ENCODE results near the gene MIEF1. TPM values are rescaled to one million over a fixed set of nuclear protein-coding genes. Genes with fewer than 3 reads are reported as not detected.
"Not testable (repeated sequence)": the region's sequence is repeated elsewhere in the genome, so short reads cannot be mapped to it uniquely, and the experiment has no call there.

MIEF1 gene
- total RNA-seq, 2 donors from 2014 or later, result 14.4 to 22.1 TPM

DNA sequence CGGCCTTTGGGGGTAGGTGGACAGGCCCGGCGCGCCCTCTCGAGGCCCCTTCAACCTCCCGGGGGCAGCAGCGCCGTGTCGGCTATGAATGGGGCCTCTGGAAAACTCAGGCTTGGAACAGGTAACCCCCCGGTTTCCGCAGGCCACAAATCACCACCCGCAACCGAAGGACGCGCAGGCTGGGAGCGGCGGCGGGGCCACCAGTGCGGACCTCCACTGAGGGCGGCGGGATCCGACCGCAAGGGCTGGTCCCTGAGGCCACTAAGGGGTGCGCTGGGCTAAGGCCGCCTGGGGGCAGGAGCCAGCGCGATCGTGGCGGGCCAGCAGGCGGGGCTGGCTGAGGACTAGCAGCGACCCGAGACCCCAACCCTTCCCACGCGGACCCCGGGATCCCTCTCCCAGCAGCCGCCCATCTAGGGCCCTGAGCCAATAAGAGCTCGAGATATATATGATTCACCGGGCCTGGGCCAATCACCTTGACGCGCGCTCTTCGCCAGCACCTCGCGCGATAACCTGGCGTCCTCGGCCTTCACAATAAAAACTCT is 17.7 kb downstream of the MIEF1 start:
- peaks cover 0 to 48% of the 10 kb centered on the region in 2 donors for H3K4me1 ChIP-seq
- peaks cover 60% of the 10 kb centered on the region for H3K36me3 ChIP-seq
- TF ChIP-seq, protein P1, sequence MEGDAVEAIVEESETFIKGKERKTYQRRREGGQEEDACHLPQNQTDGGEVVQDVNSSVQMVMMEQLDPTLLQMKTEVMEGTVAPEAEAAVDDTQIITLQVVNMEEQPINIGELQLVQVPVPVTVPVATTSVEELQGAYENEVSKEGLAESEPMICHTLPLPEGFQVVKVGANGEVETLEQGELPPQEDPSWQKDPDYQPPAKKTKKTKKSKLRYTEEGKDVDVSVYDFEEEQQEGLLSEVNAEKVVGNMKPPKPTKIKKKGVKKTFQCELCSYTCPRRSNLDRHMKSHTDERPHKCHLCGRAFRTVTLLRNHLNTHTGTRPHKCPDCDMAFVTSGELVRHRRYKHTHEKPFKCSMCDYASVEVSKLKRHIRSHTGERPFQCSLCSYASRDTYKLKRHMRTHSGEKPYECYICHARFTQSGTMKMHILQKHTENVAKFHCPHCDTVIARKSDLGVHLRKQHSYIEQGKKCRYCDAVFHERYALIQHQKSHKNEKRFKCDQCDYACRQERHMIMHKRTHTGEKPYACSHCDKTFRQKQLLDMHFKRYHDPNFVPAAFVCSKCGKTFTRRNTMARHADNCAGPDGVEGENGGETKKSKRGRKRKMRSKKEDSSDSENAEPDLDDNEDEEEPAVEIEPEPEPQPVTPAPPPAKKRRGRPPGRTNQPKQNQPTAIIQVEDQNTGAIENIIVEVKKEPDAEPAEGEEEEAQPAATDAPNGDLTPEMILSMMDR (IDR thresholded peaks at IDR 0.05), result peak; percentile 9 to 75
- H3K4me3 ChIP-seq, result peak overlapping the region; percentile 100
- peak; percentile 99 for DNase-seq (ENCODE audit: low spot score)
- no peaks in the 10 kb centered on the region for H3K27me3 ChIP-seq
- peak overlapping the region; percentile 99 to 100 for H3K27ac ChIP-seq
- no peaks in the 10 kb centered on the region for H3K9me3 ChIP-seq

DNA sequence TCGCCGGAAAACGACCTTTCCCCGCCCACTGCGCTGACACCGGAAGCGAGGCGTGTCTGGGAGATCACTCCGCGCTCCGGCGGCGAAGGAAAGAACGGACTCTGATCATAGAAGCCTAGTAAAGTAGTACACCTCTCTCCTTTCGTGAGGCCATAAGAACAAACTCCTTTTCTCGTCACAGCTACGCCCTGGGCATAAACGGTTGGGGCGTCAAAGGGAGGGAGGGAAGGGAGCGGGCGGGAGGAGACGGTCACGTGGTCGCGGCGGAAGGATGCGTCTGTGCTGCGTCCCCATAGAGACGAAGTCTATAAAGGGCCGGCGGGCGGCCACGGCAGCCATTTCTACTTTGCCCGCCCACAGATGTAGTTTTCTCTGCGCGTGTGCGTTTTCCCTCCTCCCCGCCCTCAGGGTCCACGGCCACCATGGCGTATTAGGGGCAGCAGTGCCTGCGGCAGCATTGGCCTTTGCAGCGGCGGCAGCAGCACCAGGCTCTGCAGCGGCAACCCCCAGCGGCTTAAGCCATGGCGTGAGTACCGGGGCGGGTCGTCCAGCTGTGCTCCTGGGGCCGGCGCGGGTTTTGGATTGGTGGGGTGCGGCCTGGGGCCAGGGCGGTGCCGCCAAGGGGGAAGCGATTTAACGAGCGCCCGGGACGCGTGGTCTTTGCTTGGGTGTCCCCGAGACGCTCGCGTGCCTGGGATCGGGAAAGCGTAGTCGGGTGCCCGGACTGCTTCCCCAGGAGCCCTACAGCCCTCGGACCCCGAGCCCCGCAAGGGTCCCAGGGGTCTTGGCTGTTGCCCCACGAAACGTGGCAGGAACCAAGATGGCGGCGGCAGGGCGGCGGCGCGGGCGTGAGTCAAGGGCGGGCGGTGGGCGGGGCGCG is 18.4 kb downstream of the MIEF1 start, which contains the start of gene ATF4:
TSS of gene ATF4 (plus strand) at position 337 of the 880 bp plus-strand sequence. CDS start 884 bp downstream, outside the sequence.
- peaks cover 0 to 55% of the 10 kb centered on the region in 2 donors for H3K4me1 ChIP-seq
- H3K36me3 ChIP-seq, result peaks cover 60% of the 10 kb centered on the region
- TF ChIP-seq, protein P1 (IDR thresholded peaks at IDR 0.05), result no peak
- H3K4me3 ChIP-seq, result peak within 1 kb of the TSS; percentile 100
- DNase-seq (ENCODE audit: low spot score), result peak; percentile 90
- H3K27me3 ChIP-seq, result no peaks in the 10 kb centered on the region
- peak within 1 kb of the TSS; percentile 99 to 100 for H3K27ac ChIP-seq
- H3K9me3 ChIP-seq, result no peaks in the 10 kb centered on the region

DNA sequence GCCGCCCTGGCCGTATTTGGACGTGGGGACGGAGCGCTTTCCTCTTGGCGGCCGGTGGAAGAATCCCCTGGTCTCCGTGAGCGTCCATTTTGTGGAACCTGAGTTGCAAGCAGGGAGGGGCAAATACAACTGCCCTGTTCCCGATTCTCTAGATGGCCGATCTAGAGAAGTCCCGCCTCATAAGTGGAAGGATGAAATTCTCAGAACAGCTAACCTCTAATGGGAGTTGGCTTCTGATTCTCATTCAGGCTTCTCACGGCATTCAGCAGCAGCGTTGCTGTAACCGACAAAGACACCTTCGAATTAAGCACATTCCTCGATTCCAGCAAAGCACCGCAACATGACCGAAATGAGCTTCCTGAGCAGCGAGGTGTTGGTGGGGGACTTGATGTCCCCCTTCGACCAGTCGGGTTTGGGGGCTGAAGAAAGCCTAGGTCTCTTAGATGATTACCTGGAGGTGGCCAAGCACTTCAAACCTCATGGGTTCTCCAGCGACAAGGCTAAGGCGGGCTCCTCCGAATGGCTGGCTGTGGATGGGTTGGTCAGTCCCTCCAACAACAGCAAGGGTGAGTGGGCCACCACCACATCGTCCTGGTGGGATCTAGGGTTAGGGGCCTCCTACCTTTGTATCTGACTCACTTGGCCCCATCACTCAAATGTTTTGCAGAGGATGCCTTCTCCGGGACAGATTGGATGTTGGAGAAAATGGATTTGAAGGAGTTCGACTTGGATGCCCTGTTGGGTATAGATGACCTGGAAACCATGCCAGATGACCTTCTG is 19.2 kb downstream of the MIEF1 start:
- peaks cover 54% of the 10 kb centered on the region for H3K36me3 ChIP-seq
- H3K27ac ChIP-seq, result peak overlapping the region; percentile 99 to 100
- DNase-seq (ENCODE audit: low spot score); H3K9me3 ChIP-seq; H3K27me3 ChIP-seq: not testable (repeated sequence)
- peak overlapping the region; percentile 100 for H3K4me3 ChIP-seq
- peaks cover 0 to 57% of the 10 kb centered on the region in 2 donors for H3K4me1 ChIP-seq

DNA sequence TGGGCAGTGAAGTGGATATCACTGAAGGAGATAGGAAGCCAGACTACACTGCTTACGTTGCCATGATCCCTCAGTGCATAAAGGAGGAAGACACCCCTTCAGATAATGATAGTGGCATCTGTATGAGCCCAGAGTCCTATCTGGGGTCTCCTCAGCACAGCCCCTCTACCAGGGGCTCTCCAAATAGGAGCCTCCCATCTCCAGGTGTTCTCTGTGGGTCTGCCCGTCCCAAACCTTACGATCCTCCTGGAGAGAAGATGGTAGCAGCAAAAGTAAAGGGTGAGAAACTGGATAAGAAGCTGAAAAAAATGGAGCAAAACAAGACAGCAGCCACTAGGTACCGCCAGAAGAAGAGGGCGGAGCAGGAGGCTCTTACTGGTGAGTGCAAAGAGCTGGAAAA is 20.0 kb downstream of the MIEF1 start:
- H3K9me3 ChIP-seq; H3K27me3 ChIP-seq; DNase-seq (ENCODE audit: low spot score): not testable (repeated sequence)
- Histone ChIP-seq H3K27ac (peak overlapping the region; percentile 99 to 100), H3K4me1 (peaks cover 0 to 59% of the 10 kb centered on the region in 2 donors), H3K36me3 (peaks cover 53% of the 10 kb centered on the region), H3K4me3 (peak overlapping the region; percentile 100)

DNA sequence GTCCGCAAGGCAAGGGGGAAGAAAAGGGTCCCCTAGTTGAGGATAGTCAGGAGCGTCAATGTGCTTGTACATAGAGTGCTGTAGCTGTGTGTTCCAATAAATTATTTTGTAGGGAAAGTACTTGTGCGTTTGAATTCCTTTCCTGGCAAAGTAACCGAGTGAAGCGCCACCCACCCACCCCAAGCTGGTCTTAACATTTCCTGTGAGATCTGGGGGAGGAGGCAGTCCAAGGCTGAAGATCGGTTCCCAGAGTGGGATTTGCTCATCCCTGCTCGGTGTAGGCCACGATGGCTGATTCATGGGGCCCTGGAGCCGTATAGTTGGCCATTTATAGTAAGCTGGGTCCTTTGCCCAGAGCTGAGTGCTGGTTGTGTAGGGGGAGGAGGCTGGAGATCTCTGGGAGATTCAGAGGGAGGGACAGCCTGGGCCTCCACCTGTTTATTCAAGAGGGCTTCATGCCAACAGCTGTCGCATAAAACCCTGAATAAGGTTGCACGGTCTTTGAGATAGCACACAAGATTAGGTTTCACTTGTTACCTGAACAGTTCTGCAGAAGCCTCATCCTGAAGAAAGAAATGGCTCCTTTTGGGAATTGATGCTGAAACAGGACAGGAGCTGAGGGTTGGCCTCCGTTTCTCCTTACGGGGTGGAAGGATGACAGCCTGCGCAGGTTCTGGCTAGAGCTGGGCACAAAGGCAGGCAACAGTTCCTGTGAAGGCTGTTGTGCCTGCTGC is 20.6 kb downstream of the MIEF1 start:
- H3K36me3 ChIP-seq, result peaks cover 49% of the 10 kb centered on the region
- TF ChIP-seq, protein P1 (IDR thresholded peaks at IDR 0.05), result no peak
- no peaks in the 10 kb centered on the region for H3K9me3 ChIP-seq
- H3K4me3 ChIP-seq, result peak overlapping the region; percentile 100
- peaks cover 0 to 66% of the 10 kb centered on the region in 2 donors for H3K4me1 ChIP-seq
- no peak for DNase-seq (ENCODE audit: low spot score)
- peak overlapping the region; percentile 99 to 100 for H3K27ac ChIP-seq
- H3K27me3 ChIP-seq, result no peaks in the 10 kb centered on the region

DNA sequence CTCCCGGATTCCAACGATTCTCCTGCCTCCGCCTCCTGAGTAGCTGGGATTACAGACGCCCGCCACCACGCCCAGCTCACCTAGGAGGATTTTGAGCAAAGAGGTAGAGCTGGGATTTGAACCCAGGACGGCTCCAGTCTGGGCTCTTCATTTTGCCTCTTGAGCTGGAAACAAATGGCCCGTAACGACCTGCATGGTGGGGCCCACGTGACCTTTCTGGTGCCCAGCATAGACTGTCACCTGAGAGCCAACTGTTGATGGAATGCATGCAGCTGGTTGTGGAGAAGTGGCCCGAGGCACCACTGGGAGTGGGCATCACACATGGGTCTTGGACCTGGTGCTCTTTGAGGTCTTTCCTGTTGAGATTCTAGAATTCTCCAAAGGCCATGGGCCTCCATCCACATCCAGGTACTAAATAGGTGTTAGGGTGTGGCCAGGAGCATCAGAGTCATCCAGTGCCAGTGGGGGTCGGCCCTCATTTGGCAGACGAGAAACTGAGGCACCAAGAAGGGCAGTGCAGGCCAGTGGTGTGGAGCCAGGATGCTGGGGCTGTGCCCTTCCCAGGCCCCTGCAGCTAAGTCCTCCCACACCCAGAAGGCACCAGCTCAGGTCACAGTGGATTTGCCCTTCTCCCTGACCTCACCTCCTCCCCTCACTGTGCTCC is 22.1 kb downstream of the MIEF1 start:
- H3K4me1 ChIP-seq, result peaks cover 0 to 70% of the 10 kb centered on the region in 2 donors
- H3K27me3 ChIP-seq, result no peaks in the 10 kb centered on the region
- peak overlapping the region; percentile 14 to 100 for H3K27ac ChIP-seq
- TF ChIP-seq, protein P1 (IDR thresholded peaks at IDR 0.05), result no peak
- no peaks in the 10 kb centered on the region for H3K9me3 ChIP-seq
- no peak overlapping the region for H3K4me3 ChIP-seq
- DNase-seq (ENCODE audit: low spot score), result no peak
- H3K36me3 ChIP-seq, result peaks cover 54% of the 10 kb centered on the region
